GM18907 (cell line): ENCODE measurements around the gene RIC8B.
A peak's percentile ranks its signal among the peaks of the same experiment; 100 is the strongest.
"Not testable (repeated sequence)": the region's sequence is repeated elsewhere in the genome, so short reads cannot be mapped to it uniquely, and the experiment has no call there.

Experiments used
- ATAC-seq: cut with Tn5 transposase; IDR thresholded peaks from one replicate; pipeline ENCODE4 v1.9.1; 2021; ENCODE audit warnings: mild to moderate bottlenecking, moderate library complexity; ENCODE audit not compliant: unreplicated experiment

RIC8B gene

GRCh38 chr12:106774005-106774807 lies at the start of gene RIC8B:
RIC8B (plus strand) TSS chr12:106774682; CDS start chr12:106774746, 64 bp downstream.
- ATAC-seq = peak; percentile 90

GRCh38 chr12:106724934-106725333 lies 49.5 kb upstream of the RIC8B start:
- ATAC-seq = no peak

- not testable (repeated sequence) for ATAC-seq
Measured at GRCh38 chr12:106726603-106727202, 47.8 kb upstream of the RIC8B start.

GRCh38 chr12:106729611-106730010 lies 44.9 kb upstream of the RIC8B start:
- ATAC-seq = no peak

- ATAC-seq = no peak
Measured at GRCh38 chr12:106732890-106733289, 41.6 kb upstream of the RIC8B start.

- ATAC-seq = no peak
Measured at GRCh38 chr12:106733660-106734059, 40.8 kb upstream of the RIC8B start.

GRCh38 chr12:106736051-106736957 lies 38.2 kb upstream of the RIC8B start:
- no peak for ATAC-seq

GRCh38 chr12:106739318-106739717 lies 35.2 kb upstream of the RIC8B start:
- ATAC-seq = no peak

GRCh38 chr12:106739815-106740530 lies 34.5 kb upstream of the RIC8B start:
- no peak for ATAC-seq

GRCh38 chr12:106740818-106741217 lies 33.7 kb upstream of the RIC8B start:
- no peak for ATAC-seq

GRCh38 chr12:106741247-106741646 lies 33.2 kb upstream of the RIC8B start:
- ATAC-seq = no peak

GRCh38 chr12:106743270-106743988 lies 31.1 kb upstream of the RIC8B start:
- no peak for ATAC-seq

GRCh38 chr12:106744600-106744999 lies 29.9 kb upstream of the RIC8B start:
- no peak for ATAC-seq

GRCh38 chr12:106745181-106745745 lies 29.2 kb upstream of the RIC8B start:
- no peak for ATAC-seq

- no peak for ATAC-seq
Measured at GRCh38 chr12:106747973-106748436, 26.5 kb upstream of the RIC8B start.

GRCh38 chr12:106750524-106750923 lies 24.0 kb upstream of the RIC8B start:
- ATAC-seq = no peak

GRCh38 chr12:106753526-106753925 lies 21.0 kb upstream of the RIC8B start:
- peak; percentile 98 for ATAC-seq

- no peak for ATAC-seq
Measured at GRCh38 chr12:106754331-106754730, 20.2 kb upstream of the RIC8B start.

- no peak for ATAC-seq
Measured at GRCh38 chr12:106757623-106758348, 16.7 kb upstream of the RIC8B start.
